ENCODE data around the gene SNRPB2.

DNA sequence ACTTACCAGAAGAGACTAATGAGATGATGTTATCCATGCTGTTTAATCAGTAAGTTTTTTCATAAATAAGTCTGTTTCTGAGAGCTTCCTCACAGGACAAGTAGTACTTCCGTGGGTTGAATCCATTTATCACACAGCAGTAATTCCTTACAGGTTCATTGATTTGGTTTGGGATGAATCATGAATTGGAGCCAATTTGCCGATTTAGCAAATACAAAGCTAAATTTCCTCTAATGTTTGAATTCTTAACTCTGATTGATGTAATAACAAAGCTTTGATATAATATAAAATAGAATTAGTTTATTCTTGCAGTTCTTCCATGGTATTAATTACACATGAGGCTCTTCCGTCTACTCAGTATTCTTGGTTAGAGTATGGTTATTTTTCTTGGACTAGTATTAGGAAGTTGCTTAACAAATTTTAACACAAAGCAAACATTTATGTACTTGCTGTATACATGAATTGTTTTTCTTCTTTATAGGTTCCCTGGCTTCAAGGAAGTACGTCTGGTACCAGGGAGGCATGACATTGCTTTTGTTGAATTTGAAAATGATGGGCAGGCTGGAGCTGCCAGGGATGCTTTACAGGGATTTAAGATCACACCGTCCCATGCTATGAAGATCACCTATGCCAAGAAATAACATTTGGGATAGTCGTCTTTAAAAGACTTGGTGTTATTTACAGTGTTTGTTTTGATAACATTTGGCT, 10.7 kb downstream of the SNRPB2 start:
- TF ChIP-seq CTCF (optimal IDR thresholded peaks at IDR 0.05 in 1 of 3, IDR thresholded peaks at IDR 0.05 in 1 of 3, conservative IDR thresholded peaks at IDR 0.05 in 1 of 3; ENCODE audit: extremely low read depth in 1 of 3, insufficient read depth in 2 of 3, low read length in 3 of 3) (no peak), EZH2 (IDR thresholded peaks at IDR 0.05; ENCODE audit: low read length) (no peak)

All from keratinocyte (primary cell).